ENCODE data around the gene LRSAM1. TPM values are rescaled to one million over a fixed set of nuclear protein-coding genes. Genes with fewer than 3 reads are reported as not detected.

LRSAM1 gene
- polyA plus RNA-seq, 1 donor (not counting 4 experiments of a cell fraction or from before 2014, with no cell fraction given) = 5.2 TPM

DNA sequence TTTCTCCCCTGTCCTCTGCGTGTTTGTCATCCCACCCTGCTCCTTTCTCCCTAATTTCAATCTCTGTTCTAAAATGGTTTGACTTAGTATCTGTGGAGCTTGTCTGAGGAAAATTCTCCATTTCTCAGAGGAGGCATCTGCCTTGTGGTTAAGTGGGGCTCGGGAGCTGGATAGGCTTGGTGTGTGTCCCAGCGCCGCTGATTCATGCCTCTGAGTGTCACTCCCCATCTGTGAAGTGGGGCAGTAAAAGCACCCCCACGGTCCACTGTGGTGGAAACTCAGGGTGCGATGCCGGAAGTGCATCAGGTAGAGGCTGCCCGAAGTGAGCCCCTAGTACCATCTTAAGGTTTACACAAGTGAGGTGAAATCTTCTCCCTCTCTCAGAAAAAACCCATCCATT, 37.6 kb downstream of the LRSAM1 start:
- Histone ChIP-seq H3K27ac (ENCODE audit: control insufficient read depth, insufficient read depth, low read length) (no peak overlapping the region), H3K27me3 (ENCODE audit: control insufficient read depth, extremely low read depth, insufficient read depth, low read length) (no peaks in the 10 kb centered on the region), H2AFZ (ENCODE audit: control insufficient read depth, low read length) (no peak overlapping the region), H3K9ac (ENCODE audit: control insufficient read depth, extremely low read depth, insufficient read depth, low read length) (no peak overlapping the region), H4K20me1 (ENCODE audit: control insufficient read depth, extremely low read depth, insufficient read depth, low read length) (no peaks in the 10 kb centered on the region), H3K79me2 (ENCODE audit: control insufficient read depth, insufficient read depth, low read length) (no peaks in the 10 kb centered on the region), H3K4me3 (ENCODE audit: control insufficient read depth in 2 of 3, extremely low read depth in 1 of 3, insufficient read depth in 2 of 3, low read depth in 1 of 3, low read length in 3 of 3) (no peak overlapping the region), H3K9me3 (ENCODE audit: control insufficient read depth, low read depth, low read length) (no peaks in the 10 kb centered on the region), H3K4me2 (ENCODE audit: control insufficient read depth, extremely low read depth, insufficient read depth, low read depth, low read length) (no peak overlapping the region), H3K9me1 (ENCODE audit: control insufficient read depth, extremely low read depth, insufficient read depth, low read length) (no peaks in the 10 kb centered on the region), H3K36me3 (ENCODE audit: control insufficient read depth in 2 of 2, extremely low read depth in 1 of 2, insufficient read depth in 2 of 2, low read length in 2 of 2) (peaks cover 17 to 25% of the 10 kb centered on the region in 2 experiments), H3K4me1 (ENCODE audit: control insufficient read depth, extremely low read depth, insufficient read depth, low read length) (no peaks in the 10 kb centered on the region)
- dilution Hi-C loops (cut with MboI; ENCODE audit: extremely low pct_ligation_motif_present, low sequenced_read_pairs) = no loop called here
- TF ChIP-seq, protein P1, sequence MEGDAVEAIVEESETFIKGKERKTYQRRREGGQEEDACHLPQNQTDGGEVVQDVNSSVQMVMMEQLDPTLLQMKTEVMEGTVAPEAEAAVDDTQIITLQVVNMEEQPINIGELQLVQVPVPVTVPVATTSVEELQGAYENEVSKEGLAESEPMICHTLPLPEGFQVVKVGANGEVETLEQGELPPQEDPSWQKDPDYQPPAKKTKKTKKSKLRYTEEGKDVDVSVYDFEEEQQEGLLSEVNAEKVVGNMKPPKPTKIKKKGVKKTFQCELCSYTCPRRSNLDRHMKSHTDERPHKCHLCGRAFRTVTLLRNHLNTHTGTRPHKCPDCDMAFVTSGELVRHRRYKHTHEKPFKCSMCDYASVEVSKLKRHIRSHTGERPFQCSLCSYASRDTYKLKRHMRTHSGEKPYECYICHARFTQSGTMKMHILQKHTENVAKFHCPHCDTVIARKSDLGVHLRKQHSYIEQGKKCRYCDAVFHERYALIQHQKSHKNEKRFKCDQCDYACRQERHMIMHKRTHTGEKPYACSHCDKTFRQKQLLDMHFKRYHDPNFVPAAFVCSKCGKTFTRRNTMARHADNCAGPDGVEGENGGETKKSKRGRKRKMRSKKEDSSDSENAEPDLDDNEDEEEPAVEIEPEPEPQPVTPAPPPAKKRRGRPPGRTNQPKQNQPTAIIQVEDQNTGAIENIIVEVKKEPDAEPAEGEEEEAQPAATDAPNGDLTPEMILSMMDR (optimal IDR thresholded peaks at IDR 0.05 in 1 of 3, IDR thresholded peaks at IDR 0.05 in 1 of 3, conservative IDR thresholded peaks at IDR 0.05 in 1 of 3; ENCODE audit: extremely low read depth in 1 of 3, insufficient read depth in 2 of 3, low read length in 3 of 3) = no peak
- TF ChIP-seq EZH2 (IDR thresholded peaks at IDR 0.05; ENCODE audit: low read length) = no peak
- FAIRE-seq (no peak), DNase-seq (ENCODE audit: low read depth, low spot score) (no peak)

GRCh38 chr9:127489471-127490115, 38.3 kb downstream of the LRSAM1 start:
- Histone ChIP-seq H3K27ac (ENCODE audit: control insufficient read depth, insufficient read depth, low read length) (no peak overlapping the region), H3K9me1 (ENCODE audit: control insufficient read depth, extremely low read depth, insufficient read depth, low read length) (no peaks in the 10 kb centered on the region), H3K36me3 (ENCODE audit: control insufficient read depth in 2 of 2, extremely low read depth in 1 of 2, insufficient read depth in 2 of 2, low read length in 2 of 2) (peaks cover 17 to 25% of the 10 kb centered on the region in 2 experiments), H2AFZ (ENCODE audit: control insufficient read depth, low read length) (no peak overlapping the region), H3K4me2 (ENCODE audit: control insufficient read depth, extremely low read depth, insufficient read depth, low read depth, low read length) (no peak overlapping the region), H3K27me3 (ENCODE audit: control insufficient read depth, extremely low read depth, insufficient read depth, low read length) (no peaks in the 10 kb centered on the region), H3K4me3 (ENCODE audit: control insufficient read depth in 2 of 3, extremely low read depth in 1 of 3, insufficient read depth in 2 of 3, low read depth in 1 of 3, low read length in 3 of 3) (no peak overlapping the region), H3K79me2 (ENCODE audit: control insufficient read depth, insufficient read depth, low read length) (no peaks in the 10 kb centered on the region), H3K4me1 (ENCODE audit: control insufficient read depth, extremely low read depth, insufficient read depth, low read length) (peaks cover 4% of the 10 kb centered on the region), H3K9ac (ENCODE audit: control insufficient read depth, extremely low read depth, insufficient read depth, low read length) (no peak overlapping the region), H3K9me3 (ENCODE audit: control insufficient read depth, low read depth, low read length) (no peaks in the 10 kb centered on the region), H4K20me1 (ENCODE audit: control insufficient read depth, extremely low read depth, insufficient read depth, low read length) (no peaks in the 10 kb centered on the region)
- DNase-seq (ENCODE audit: low read depth, low spot score) (no peak), FAIRE-seq (no peak)
- TF ChIP-seq EZH2 (IDR thresholded peaks at IDR 0.05; ENCODE audit: low read length) = no peak
- TF ChIP-seq, protein P1 (optimal IDR thresholded peaks at IDR 0.05 in 1 of 3, IDR thresholded peaks at IDR 0.05 in 1 of 3, conservative IDR thresholded peaks at IDR 0.05 in 1 of 3; ENCODE audit: extremely low read depth in 1 of 3, insufficient read depth in 2 of 3, low read length in 3 of 3) = no peak
- dilution Hi-C loops (cut with MboI; ENCODE audit: extremely low pct_ligation_motif_present, low sequenced_read_pairs) = no loop called here
